HG02623 (cell line): Measurements from ENCODE around the gene KCTD20.

Experiments
- ATAC-seq: cut with Tn5 transposase; IDR thresholded peaks from one replicate; pipeline ENCODE4 v1.9.1; 2021; ENCODE audit warnings: moderate library complexity; ENCODE audit not compliant: unreplicated experiment

KCTD20 gene

DNA sequence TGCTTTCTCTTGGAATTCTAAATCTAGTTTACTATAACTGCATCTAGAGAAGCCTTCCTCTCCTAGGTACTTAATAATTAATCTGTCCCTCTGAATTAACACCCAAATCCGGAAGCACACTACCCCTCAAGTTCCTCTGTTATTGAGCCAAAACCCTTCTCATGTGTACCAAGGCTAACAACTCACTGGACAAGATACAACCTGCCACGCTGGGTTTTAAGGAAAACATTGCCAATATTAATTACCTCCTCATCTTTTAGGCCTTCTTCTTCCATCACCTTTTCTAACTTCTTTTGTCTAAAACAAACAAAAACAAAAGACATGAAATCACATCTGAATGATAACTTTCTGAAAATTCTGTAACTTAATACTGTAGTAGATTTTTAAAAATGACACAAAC is 82.5 kb downstream of the KCTD20 start:
- ATAC-seq = no peak

DNA sequence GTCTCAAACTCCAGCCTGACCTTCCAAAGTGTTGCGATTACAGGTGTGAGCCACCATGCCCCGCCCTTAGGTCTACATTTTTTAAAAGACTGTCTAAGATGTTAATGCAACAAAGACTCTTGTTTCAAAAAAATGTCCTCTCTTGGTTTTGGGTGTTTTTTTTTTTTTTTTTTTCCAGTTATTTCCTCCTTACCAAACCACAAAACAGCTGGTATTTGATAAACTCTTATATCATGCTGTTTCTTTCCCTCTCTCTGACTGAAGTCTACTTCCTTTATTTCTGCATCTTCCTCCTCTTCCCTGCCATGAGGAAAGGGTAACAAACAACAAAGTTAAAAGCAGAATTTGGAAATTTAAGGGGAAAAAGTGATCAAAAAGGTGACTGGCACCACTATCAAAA is 83.3 kb downstream of the KCTD20 start:
- ATAC-seq = no peak

DNA sequence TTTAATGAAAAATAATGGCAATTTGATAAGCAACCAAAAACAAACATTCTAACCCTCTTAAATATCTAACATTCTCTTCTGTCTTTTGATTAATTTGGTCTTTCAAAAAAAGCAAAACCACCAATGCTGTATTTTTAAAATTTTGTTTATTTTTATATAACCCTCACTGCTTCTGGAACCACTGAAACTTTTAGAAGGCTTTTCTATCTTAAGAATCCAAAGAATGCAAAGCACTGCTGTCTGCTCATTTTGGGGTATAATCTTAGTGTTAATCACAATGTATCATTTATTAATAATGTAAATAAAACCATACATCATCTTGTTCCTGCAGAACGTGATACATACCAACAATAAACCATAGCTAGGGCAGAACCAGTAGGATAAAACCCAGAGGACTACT is 90.5 kb downstream of the KCTD20 start:
- ATAC-seq = no peak

DNA sequence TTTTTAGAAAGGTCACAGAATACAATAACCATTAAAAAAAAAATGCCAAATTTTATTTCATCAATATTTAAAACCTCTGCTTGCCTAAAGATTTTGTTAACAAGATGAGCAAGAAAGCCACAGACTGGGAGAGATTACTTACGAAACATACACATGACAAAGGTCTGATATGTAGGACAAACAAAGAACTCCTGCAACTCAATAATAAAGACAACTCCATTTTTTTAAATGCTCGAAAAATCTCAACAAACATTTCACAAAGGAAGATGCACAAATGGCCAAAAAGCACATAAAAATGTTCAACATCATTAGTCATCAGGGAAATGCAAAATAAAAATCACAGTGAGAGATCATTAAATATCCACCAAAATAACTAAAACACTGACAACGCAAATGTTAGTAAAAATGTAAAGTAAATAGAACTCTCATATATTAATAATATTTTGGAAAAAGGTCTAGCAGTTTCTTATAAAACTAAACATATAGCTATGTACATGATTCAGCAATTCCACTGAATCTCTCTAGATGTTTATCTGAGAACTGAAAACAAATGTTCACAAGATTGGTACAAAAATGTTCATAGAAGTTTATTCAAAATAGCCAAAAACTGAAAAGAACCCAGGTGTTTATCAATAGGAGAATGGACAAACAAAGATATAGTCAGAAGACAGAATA is 94.2 kb downstream of the KCTD20 start:
- no peak for ATAC-seq

GRCh38 chr6:36539814-36540568 is 97.2 kb downstream of the KCTD20 start:
- no peak for ATAC-seq
